ENCODE results near the gene BID.

Gene BID

GRCh38 chr22:17748555-17749353 lies 25.5 kb downstream of the BID start:
- Histone ChIP-seq H3K4me2 (ENCODE audit: insufficient read depth, low read length) (no peak overlapping the region), H3K9me3 (ENCODE audit: insufficient read depth, low read length, severe bottlenecking) (no peaks in the 10 kb centered on the region), H3K9ac (ENCODE audit: low read depth, low read length) (no peak overlapping the region), H3K27me3 (ENCODE audit: insufficient read depth, low read length, poor library complexity) (no peaks in the 10 kb centered on the region), H3K4me1 (ENCODE audit: insufficient read depth, low read length) (no peaks in the 10 kb centered on the region), H3K79me2 (ENCODE audit: insufficient read depth, low read length) (peaks cover 72% of the 10 kb centered on the region), H3K4me3 (ENCODE audit: low read depth in 1 of 2, low read length in 2 of 2) (no peak overlapping the region), H3K36me3 (ENCODE audit: insufficient read depth, low read length) (peaks cover 18% of the 10 kb centered on the region), H3K27ac (ENCODE audit: low read length) (no peak overlapping the region), H4K20me1 (ENCODE audit: insufficient read depth, low read length) (peaks cover 55% of the 10 kb centered on the region), H2AFZ (ENCODE audit: low read depth, low read length) (no peak overlapping the region)
- ATAC-seq (ENCODE audit: insufficient read depth, low read depth) (no peak), DNase-seq (no peak)
- TF ChIP-seq CTCF (IDR thresholded peaks at IDR 0.05; ENCODE audit: borderline replicate concordance, extremely low read depth, low read length, poor library complexity, severe bottlenecking) (no peak), EZH2 (IDR thresholded peaks at IDR 0.05; ENCODE audit: borderline replicate concordance, low read depth, low read length, severe bottlenecking) (no peak)

GRCh38 chr22:17746916-17747315 lies 27.4 kb downstream of the BID start:
- no peak overlapping the region for H3K4me3 ChIP-seq (ENCODE audit: low read depth in 1 of 2, low read length in 2 of 2)
- H3K4me2 ChIP-seq (ENCODE audit: insufficient read depth, low read length): no peak overlapping the region
- H3K27ac ChIP-seq (ENCODE audit: low read length): no peak overlapping the region
- H2AFZ ChIP-seq (ENCODE audit: low read depth, low read length): no peak overlapping the region
- no peaks in the 10 kb centered on the region for H3K4me1 ChIP-seq (ENCODE audit: insufficient read depth, low read length)
- ATAC-seq (ENCODE audit: insufficient read depth, low read depth) (no peak), DNase-seq (no peak)
- H3K27me3 ChIP-seq (ENCODE audit: insufficient read depth, low read length, poor library complexity): no peaks in the 10 kb centered on the region
- no peak overlapping the region for H3K9ac ChIP-seq (ENCODE audit: low read depth, low read length)
- no peak for TF ChIP-seq CTCF (IDR thresholded peaks at IDR 0.05; ENCODE audit: borderline replicate concordance, extremely low read depth, low read length, poor library complexity, severe bottlenecking)
- no peak for TF ChIP-seq EZH2 (IDR thresholded peaks at IDR 0.05; ENCODE audit: borderline replicate concordance, low read depth, low read length, severe bottlenecking)
- peaks cover 29% of the 10 kb centered on the region for H3K36me3 ChIP-seq (ENCODE audit: insufficient read depth, low read length)
- H3K79me2 ChIP-seq (ENCODE audit: insufficient read depth, low read length): peaks cover 75% of the 10 kb centered on the region
- H3K9me3 ChIP-seq (ENCODE audit: insufficient read depth, low read length, severe bottlenecking): no peaks in the 10 kb centered on the region
- H4K20me1 ChIP-seq (ENCODE audit: insufficient read depth, low read length): peaks cover 58% of the 10 kb centered on the region

DNA sequence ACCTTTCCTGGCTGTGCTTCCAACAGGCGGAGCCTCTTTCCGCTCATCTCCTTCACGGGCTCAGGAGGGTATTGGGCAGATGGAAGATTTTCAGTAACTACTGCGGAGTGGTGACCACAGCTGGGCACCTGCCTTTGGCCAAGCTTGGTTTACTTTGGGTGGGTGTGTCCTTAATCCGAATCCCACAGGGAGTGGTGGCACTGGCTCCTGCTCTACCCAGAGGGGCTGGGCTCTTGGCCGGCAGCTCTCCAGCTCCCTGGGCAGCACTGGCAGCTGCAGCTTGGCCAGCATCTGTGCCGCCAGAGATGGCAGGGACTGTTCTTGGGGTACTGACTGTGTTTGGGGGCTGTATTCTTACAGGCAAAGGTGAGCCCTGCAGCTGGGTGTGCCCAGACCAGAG lies 29.8 kb downstream of the BID start:
- H3K27me3 ChIP-seq (ENCODE audit: insufficient read depth, low read length, poor library complexity): no peaks in the 10 kb centered on the region
- H3K4me1 ChIP-seq (ENCODE audit: insufficient read depth, low read length): no peaks in the 10 kb centered on the region
- no peak overlapping the region for H3K9ac ChIP-seq (ENCODE audit: low read depth, low read length)
- TF ChIP-seq EZH2 (IDR thresholded peaks at IDR 0.05; ENCODE audit: borderline replicate concordance, low read depth, low read length, severe bottlenecking) (no peak), CTCF (IDR thresholded peaks at IDR 0.05; ENCODE audit: borderline replicate concordance, extremely low read depth, low read length, poor library complexity, severe bottlenecking) (no peak)
- ATAC-seq (ENCODE audit: insufficient read depth, low read depth): no peak
- H3K9me3 ChIP-seq (ENCODE audit: insufficient read depth, low read length, severe bottlenecking): no peaks in the 10 kb centered on the region
- H3K4me2 ChIP-seq (ENCODE audit: insufficient read depth, low read length): no peak overlapping the region
- no peak overlapping the region for H3K4me3 ChIP-seq (ENCODE audit: low read depth in 1 of 2, low read length in 2 of 2)
- no peak for DNase-seq
- H3K79me2 ChIP-seq (ENCODE audit: insufficient read depth, low read length): peaks cover 66% of the 10 kb centered on the region
- H3K36me3 ChIP-seq (ENCODE audit: insufficient read depth, low read length): peaks cover 46% of the 10 kb centered on the region
- H4K20me1 ChIP-seq (ENCODE audit: insufficient read depth, low read length): peaks cover 58% of the 10 kb centered on the region
- H3K27ac ChIP-seq (ENCODE audit: low read length): no peak overlapping the region
- no peak overlapping the region for H2AFZ ChIP-seq (ENCODE audit: low read depth, low read length)
